Measurements from ENCODE around the gene ERCC1.
A peak's percentile ranks its signal among the peaks of the same experiment; 100 is the strongest.
"Not testable (repeated sequence)": the region's sequence is repeated elsewhere in the genome, so short reads cannot be mapped to it uniquely, and the experiment has no call there.

The ERCC1 gene

GRCh38 chr19:45444318-45445041 lies 20.8 kb upstream of the ERCC1 start:
- Mint-ChIP-seq H3K27ac (peak overlapping the region; percentile 70), H3K4me3 (peak overlapping the region; percentile 80), H3K9me3 (no peaks in the 10 kb centered on the region), H3K4me1 (ENCODE audit: low read depth) (peaks cover 62% of the 10 kb centered on the region), H3K27me3 (no peaks in the 10 kb centered on the region), H3K36me3 (ENCODE audit: low read depth) (peaks cover 4% of the 10 kb centered on the region)

- Mint-ChIP-seq H3K27me3 (no peaks in the 10 kb centered on the region), H3K27ac (peak overlapping the region; percentile 77), H3K4me1 (ENCODE audit: low read depth) (peaks cover 56% of the 10 kb centered on the region), H3K9me3 (no peaks in the 10 kb centered on the region), H3K4me3 (peak overlapping the region; percentile 80), H3K36me3 (ENCODE audit: low read depth) (peaks cover 4% of the 10 kb centered on the region)
Observed at GRCh38 chr19:45443462-45444317, 20.0 kb upstream of the ERCC1 start.

GRCh38 chr19:45442778-45443461 lies 19.2 kb upstream of the ERCC1 start:
- H3K27ac Mint-ChIP-seq, result peak overlapping the region; percentile 70
- H3K36me3 Mint-ChIP-seq (ENCODE audit: low read depth), result peaks cover 4% of the 10 kb centered on the region
- no peaks in the 10 kb centered on the region for H3K9me3 Mint-ChIP-seq
- no peaks in the 10 kb centered on the region for H3K27me3 Mint-ChIP-seq
- H3K4me1 Mint-ChIP-seq (ENCODE audit: low read depth), result peaks cover 53% of the 10 kb centered on the region
- peak overlapping the region; percentile 80 for H3K4me3 Mint-ChIP-seq

GRCh38 chr19:45442408-45442777 lies 18.7 kb upstream of the ERCC1 start:
- H3K27me3 Mint-ChIP-seq, result no peaks in the 10 kb centered on the region
- H3K4me3 Mint-ChIP-seq, result peak overlapping the region; percentile 80
- no peaks in the 10 kb centered on the region for H3K9me3 Mint-ChIP-seq
- no peak overlapping the region for H3K27ac Mint-ChIP-seq
- peaks cover 50% of the 10 kb centered on the region for H3K4me1 Mint-ChIP-seq (ENCODE audit: low read depth)
- peaks cover 1% of the 10 kb centered on the region for H3K36me3 Mint-ChIP-seq (ENCODE audit: low read depth)

- peak overlapping the region; percentile 72 for H3K4me3 Mint-ChIP-seq
- H3K27ac Mint-ChIP-seq, result peak overlapping the region; percentile 69
- no peaks in the 10 kb centered on the region for H3K9me3 Mint-ChIP-seq
- H3K4me1 Mint-ChIP-seq (ENCODE audit: low read depth), result peaks cover 44% of the 10 kb centered on the region
- H3K27me3 Mint-ChIP-seq, result no peaks in the 10 kb centered on the region
- no peaks in the 10 kb centered on the region for H3K36me3 Mint-ChIP-seq (ENCODE audit: low read depth)
Observed at GRCh38 chr19:45440873-45441654, 17.3 kb upstream of the ERCC1 start.

- peaks cover 39% of the 10 kb centered on the region for H3K4me1 Mint-ChIP-seq (ENCODE audit: low read depth)
- peak overlapping the region; percentile 69 for H3K27ac Mint-ChIP-seq
- peak overlapping the region; percentile 72 for H3K4me3 Mint-ChIP-seq
- H3K36me3 Mint-ChIP-seq (ENCODE audit: low read depth), result no peaks in the 10 kb centered on the region
- H3K27me3 Mint-ChIP-seq, result no peaks in the 10 kb centered on the region
- H3K9me3 Mint-ChIP-seq, result no peaks in the 10 kb centered on the region
Observed at GRCh38 chr19:45440259-45440638, 16.5 kb upstream of the ERCC1 start.

GRCh38 chr19:45439569-45440258 lies 16.0 kb upstream of the ERCC1 start:
- Mint-ChIP-seq H3K27ac (no peak overlapping the region), H3K4me1 (ENCODE audit: low read depth) (peaks cover 36% of the 10 kb centered on the region), H3K9me3 (no peaks in the 10 kb centered on the region), H3K4me3 (peak overlapping the region; percentile 72), H3K36me3 (ENCODE audit: low read depth) (no peaks in the 10 kb centered on the region), H3K27me3 (no peaks in the 10 kb centered on the region)

- H3K9me3 Mint-ChIP-seq, result no peaks in the 10 kb centered on the region
- peaks cover 30% of the 10 kb centered on the region for H3K4me1 Mint-ChIP-seq (ENCODE audit: low read depth)
- no peaks in the 10 kb centered on the region for H3K27me3 Mint-ChIP-seq
- H3K27ac Mint-ChIP-seq, result no peak overlapping the region
- no peaks in the 10 kb centered on the region for H3K36me3 Mint-ChIP-seq (ENCODE audit: low read depth)
- H3K4me3 Mint-ChIP-seq, result no peak overlapping the region
Observed at GRCh38 chr19:45439190-45439568, 15.5 kb upstream of the ERCC1 start.

GRCh38 chr19:45437328-45437727 lies 13.6 kb upstream of the ERCC1 start:
- H3K27me3 Mint-ChIP-seq, result no peaks in the 10 kb centered on the region
- H3K36me3 Mint-ChIP-seq (ENCODE audit: low read depth), result no peaks in the 10 kb centered on the region
- peaks cover 15% of the 10 kb centered on the region for H3K4me1 Mint-ChIP-seq (ENCODE audit: low read depth)
- H3K9me3 Mint-ChIP-seq, result no peaks in the 10 kb centered on the region
- no peak overlapping the region for H3K27ac Mint-ChIP-seq
- H3K4me3 Mint-ChIP-seq, result no peak overlapping the region

GRCh38 chr19:45432543-45432942 lies 8.8 kb upstream of the ERCC1 start:
- H3K27me3 Mint-ChIP-seq; H3K4me3 Mint-ChIP-seq; H3K36me3 Mint-ChIP-seq (ENCODE audit: low read depth); H3K27ac Mint-ChIP-seq; H3K9me3 Mint-ChIP-seq: not testable (repeated sequence)
- peaks cover 13% of the 10 kb centered on the region for H3K4me1 Mint-ChIP-seq (ENCODE audit: low read depth)

GRCh38 chr19:45431008-45431407 lies 7.3 kb upstream of the ERCC1 start:
- not testable (repeated sequence) for H3K4me3 Mint-ChIP-seq

GRCh38 chr19:45429896-45430295 lies 6.2 kb upstream of the ERCC1 start:
- H3K4me1 Mint-ChIP-seq (ENCODE audit: low read depth), result peaks cover 26% of the 10 kb centered on the region
- not testable (repeated sequence) for H3K4me3 Mint-ChIP-seq; H3K27ac Mint-ChIP-seq; H3K9me3 Mint-ChIP-seq; H3K36me3 Mint-ChIP-seq (ENCODE audit: low read depth); H3K27me3 Mint-ChIP-seq

More at GRCh38 chr19:45431008-45431407, 7.3 kb upstream of the ERCC1 start:
- peaks cover 21% of the 10 kb centered on the region for H3K4me1 Mint-ChIP-seq (ENCODE audit: low read depth)
- not testable (repeated sequence) for H3K27ac Mint-ChIP-seq; H3K9me3 Mint-ChIP-seq; H3K27me3 Mint-ChIP-seq; H3K36me3 Mint-ChIP-seq (ENCODE audit: low read depth)

- no peak overlapping the region for H3K27ac Mint-ChIP-seq
- peak overlapping the region; percentile 79 for H3K4me3 Mint-ChIP-seq
- H3K4me1 Mint-ChIP-seq (ENCODE audit: low read depth), result peaks cover 38% of the 10 kb centered on the region
Observed at GRCh38 chr19:45428384-45429231, 4.9 kb upstream of the ERCC1 start.

More at GRCh38 chr19:45428384-45429231, 4.9 kb upstream of the ERCC1 start:
- Mint-ChIP-seq H3K36me3 (ENCODE audit: low read depth) (no peaks in the 10 kb centered on the region), H3K27me3 (peaks cover 4% of the 10 kb centered on the region), H3K9me3 (no peaks in the 10 kb centered on the region)

Measured in stimulated activated naive CD8-positive, alpha-beta T cell treated with anti-CD3 and anti-CD28 coated beads, Interleukin-15, Interleukin-2, amounts not matched to agents 100 ng/mL and 50 ng/mL, for 24 hours (primary cell).